Measurements from ENCODE around the gene PTGR3.
"Not testable (repeated sequence)": the region's sequence is repeated elsewhere in the genome, so short reads cannot be mapped to it uniquely, and the experiment has no call there.

The PTGR3 gene

GRCh38 chr18:75201282-75202270 is 7.4 kb downstream of the PTGR3 start:
- peaks cover 82% of the 10 kb centered on the region for H3K79me2 ChIP-seq (ENCODE audit: control insufficient read depth, insufficient read depth, low read length, unreplicated experiment)
- no peak overlapping the region for H3K4me3 ChIP-seq (ENCODE audit: low read depth, low read length)
- H3K27ac ChIP-seq (ENCODE audit: low read depth, low read length) = no peak overlapping the region

GRCh38 chr18:75200605-75201280 is 8.2 kb downstream of the PTGR3 start:
- Histone ChIP-seq H3K36me3 (ENCODE audit: insufficient read depth, low read length) (peaks cover 10% of the 10 kb centered on the region; the same call in 1 of the 2 replicates), H3K4me3 (ENCODE audit: low read depth, low read length) (no peak overlapping the region), H2AFZ (ENCODE audit: low read length, unreplicated experiment) (no peak overlapping the region), H3K79me2 (ENCODE audit: control insufficient read depth, insufficient read depth, low read length, unreplicated experiment) (peaks cover 74% of the 10 kb centered on the region), H3K27me3 (ENCODE audit: insufficient read depth, low read length) (no peaks in the 10 kb centered on the region), H3K4me1 (ENCODE audit: control insufficient read depth, insufficient read depth, low read length, unreplicated experiment) (peaks cover 50% of the 10 kb centered on the region), H3K27ac (ENCODE audit: low read depth, low read length) (no peak overlapping the region)

More at GRCh38 chr18:75201282-75202270, 7.4 kb downstream of the PTGR3 start:
- peaks cover 10% of the 10 kb centered on the region; the same call in 1 of the 2 replicates for H3K36me3 ChIP-seq (ENCODE audit: insufficient read depth, low read length)
- peaks cover 59% of the 10 kb centered on the region for H3K4me1 ChIP-seq (ENCODE audit: control insufficient read depth, insufficient read depth, low read length, unreplicated experiment)
- no peaks in the 10 kb centered on the region for H3K27me3 ChIP-seq (ENCODE audit: insufficient read depth, low read length)
- no peak overlapping the region for H2AFZ ChIP-seq (ENCODE audit: low read length, unreplicated experiment)

GRCh38 chr18:75200071-75200470 is 8.9 kb downstream of the PTGR3 start:
- Histone ChIP-seq H3K4me3 (ENCODE audit: low read depth, low read length) (no peak overlapping the region), H3K36me3 (ENCODE audit: insufficient read depth, low read length) (peaks cover 10% of the 10 kb centered on the region; the same call in 1 of the 2 replicates), H3K79me2 (ENCODE audit: control insufficient read depth, insufficient read depth, low read length, unreplicated experiment) (peaks cover 67% of the 10 kb centered on the region), H3K4me1 (ENCODE audit: control insufficient read depth, insufficient read depth, low read length, unreplicated experiment) (peaks cover 50% of the 10 kb centered on the region), H2AFZ (ENCODE audit: low read length, unreplicated experiment) (no peak overlapping the region), H3K27me3 (ENCODE audit: insufficient read depth, low read length) (no peaks in the 10 kb centered on the region), H3K27ac (ENCODE audit: low read depth, low read length) (no peak overlapping the region)

- Histone ChIP-seq H3K27ac (ENCODE audit: low read depth, low read length) (no peak overlapping the region), H3K4me3 (ENCODE audit: low read depth, low read length) (peak overlapping the region; percentile 10; the same call in 1 of the 2 replicates), H3K4me1 (ENCODE audit: control insufficient read depth, insufficient read depth, low read length, unreplicated experiment) (peaks cover 50% of the 10 kb centered on the region), H3K27me3 (ENCODE audit: insufficient read depth, low read length) (no peaks in the 10 kb centered on the region), H3K79me2 (ENCODE audit: control insufficient read depth, insufficient read depth, low read length, unreplicated experiment) (peaks cover 59% of the 10 kb centered on the region), H3K36me3 (ENCODE audit: insufficient read depth, low read length) (peaks cover 10% of the 10 kb centered on the region; the same call in 1 of the 2 replicates), H2AFZ (ENCODE audit: low read length, unreplicated experiment) (no peak overlapping the region)
Measured at GRCh38 chr18:75199327-75199726, 9.6 kb downstream of the PTGR3 start.

GRCh38 chr18:75198036-75198435 is 10.9 kb downstream of the PTGR3 start:
- Histone ChIP-seq H3K4me1 (ENCODE audit: control insufficient read depth, insufficient read depth, low read length, unreplicated experiment) (peaks cover 40% of the 10 kb centered on the region), H3K36me3 (ENCODE audit: insufficient read depth, low read length) (peaks cover 10% of the 10 kb centered on the region; the same call in 1 of the 2 replicates), H3K4me3 (ENCODE audit: low read depth, low read length) (no peak overlapping the region), H2AFZ (ENCODE audit: low read length, unreplicated experiment) (peak overlapping the region; percentile 1), H3K27me3 (ENCODE audit: insufficient read depth, low read length) (no peaks in the 10 kb centered on the region), H3K79me2 (ENCODE audit: control insufficient read depth, insufficient read depth, low read length, unreplicated experiment) (peaks cover 46% of the 10 kb centered on the region), H3K27ac (ENCODE audit: low read depth, low read length) (no peak overlapping the region)

GRCh38 chr18:75192899-75193298 is 16.0 kb downstream of the PTGR3 start:
- H3K4me1 ChIP-seq (ENCODE audit: control insufficient read depth, insufficient read depth, low read length, unreplicated experiment) = peaks cover 3% of the 10 kb centered on the region
- H3K4me3 ChIP-seq (ENCODE audit: low read depth, low read length) = no peak overlapping the region
- no peaks in the 10 kb centered on the region for H3K36me3 ChIP-seq (ENCODE audit: insufficient read depth, low read length)
- peaks cover 3% of the 10 kb centered on the region for H3K79me2 ChIP-seq (ENCODE audit: control insufficient read depth, insufficient read depth, low read length, unreplicated experiment)
- H3K27ac ChIP-seq (ENCODE audit: low read depth, low read length) = no peak overlapping the region
- no peak overlapping the region for H2AFZ ChIP-seq (ENCODE audit: low read length, unreplicated experiment)
- no peaks in the 10 kb centered on the region for H3K27me3 ChIP-seq (ENCODE audit: insufficient read depth, low read length)

- Histone ChIP-seq H3K27ac (ENCODE audit: low read depth, low read length) (no peak overlapping the region), H3K27me3 (ENCODE audit: insufficient read depth, low read length) (no peaks in the 10 kb centered on the region), H3K79me2 (ENCODE audit: control insufficient read depth, insufficient read depth, low read length, unreplicated experiment) (no peaks in the 10 kb centered on the region), H2AFZ (ENCODE audit: low read length, unreplicated experiment) (no peak overlapping the region), H3K4me1 (ENCODE audit: control insufficient read depth, insufficient read depth, low read length, unreplicated experiment) (no peaks in the 10 kb centered on the region), H3K4me3 (ENCODE audit: low read depth, low read length) (no peak overlapping the region), H3K36me3 (ENCODE audit: insufficient read depth, low read length) (no peaks in the 10 kb centered on the region)
Measured at GRCh38 chr18:75189696-75190095, 19.2 kb downstream of the PTGR3 start.

GRCh38 chr18:75187702-75188101 is 21.2 kb downstream of the PTGR3 start:
- H3K27ac ChIP-seq (ENCODE audit: low read depth, low read length); H3K27me3 ChIP-seq (ENCODE audit: insufficient read depth, low read length); H2AFZ ChIP-seq (ENCODE audit: low read length, unreplicated experiment); H3K4me3 ChIP-seq (ENCODE audit: low read depth, low read length); H3K4me1 ChIP-seq (ENCODE audit: control insufficient read depth, insufficient read depth, low read length, unreplicated experiment); H3K79me2 ChIP-seq (ENCODE audit: control insufficient read depth, insufficient read depth, low read length, unreplicated experiment); H3K36me3 ChIP-seq (ENCODE audit: insufficient read depth, low read length): not testable (repeated sequence)

GRCh38 chr18:75185460-75185859 is 23.5 kb downstream of the PTGR3 start:
- H3K27ac ChIP-seq (ENCODE audit: low read depth, low read length) = no peak overlapping the region
- no peaks in the 10 kb centered on the region for H3K79me2 ChIP-seq (ENCODE audit: control insufficient read depth, insufficient read depth, low read length, unreplicated experiment)
- H2AFZ ChIP-seq (ENCODE audit: low read length, unreplicated experiment) = no peak overlapping the region
- no peaks in the 10 kb centered on the region for H3K36me3 ChIP-seq (ENCODE audit: insufficient read depth, low read length)
- H3K4me1 ChIP-seq (ENCODE audit: control insufficient read depth, insufficient read depth, low read length, unreplicated experiment) = no peaks in the 10 kb centered on the region
- no peaks in the 10 kb centered on the region for H3K27me3 ChIP-seq (ENCODE audit: insufficient read depth, low read length)
- H3K4me3 ChIP-seq (ENCODE audit: low read depth, low read length) = no peak overlapping the region

- H3K27ac ChIP-seq (ENCODE audit: low read depth, low read length) = no peak overlapping the region
- H3K36me3 ChIP-seq (ENCODE audit: insufficient read depth, low read length) = no peaks in the 10 kb centered on the region
- no peaks in the 10 kb centered on the region for H3K27me3 ChIP-seq (ENCODE audit: insufficient read depth, low read length)
- no peak overlapping the region for H2AFZ ChIP-seq (ENCODE audit: low read length, unreplicated experiment)
- no peak overlapping the region for H3K4me3 ChIP-seq (ENCODE audit: low read depth, low read length)
- no peaks in the 10 kb centered on the region for H3K79me2 ChIP-seq (ENCODE audit: control insufficient read depth, insufficient read depth, low read length, unreplicated experiment)
- H3K4me1 ChIP-seq (ENCODE audit: control insufficient read depth, insufficient read depth, low read length, unreplicated experiment) = no peaks in the 10 kb centered on the region
Measured at GRCh38 chr18:75183973-75184493, 24.9 kb downstream of the PTGR3 start.
